Stimulated activated CD4-positive, alpha-beta T cell treated with anti-CD3 and anti-CD28 coated beads, Interleukin-2, amount 100 ng/mL, for 48 hours (primary cell): ENCODE data around the gene ARID3B.

ENCODE experiments used
- DNase-seq, 2 donors: peaks; one replicate each; pipeline ENCODE4 v3.0.0-alpha.2; 2020

The ARID3B gene

DNA sequence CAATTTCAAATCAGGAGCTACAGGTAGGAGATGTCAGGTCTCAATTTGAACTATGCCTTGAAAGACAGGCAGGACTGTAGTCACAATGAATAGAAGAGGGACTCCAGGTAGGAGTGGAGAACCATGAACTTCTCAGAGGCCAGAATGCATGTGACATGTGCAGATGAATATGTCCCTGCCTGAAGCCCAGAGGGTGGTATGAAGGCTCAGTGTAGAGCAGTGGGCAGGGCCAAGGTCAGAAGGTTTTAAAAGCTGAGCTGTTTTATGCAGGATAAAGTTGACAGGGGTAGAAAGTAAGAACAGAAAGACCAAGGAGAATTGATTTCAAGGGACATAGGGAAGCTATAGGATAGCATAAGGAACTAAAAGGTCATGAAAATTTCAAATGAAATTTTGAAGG is 105.5 kb downstream of the ARID3B start:
- no peak for DNase-seq
